Upper lobe of right lung (tissue), 1 donor: ENCODE data around the gene DFFA. TPM values are rescaled to one million over a fixed set of nuclear protein-coding genes. Genes with fewer than 3 reads are reported as not detected.
"Not testable (repeated sequence)": the region's sequence is repeated elsewhere in the genome, so short reads cannot be mapped to it uniquely, and the experiment has no call there.

Experiments used
- ATAC-seq: fragments of 200-7000 bp; cut with Tn5 transposase; one replicate; pipeline ENCODE4 v1.9.1; 2020; ENCODE audit warnings: mild to moderate bottlenecking, moderate library complexity
- DNase-seq: peaks from one replicate; pipeline ENCODE4 v3.0.0-alpha.2; 2020
- H3K27ac ChIP-seq: fragments of 200-600 bp; one replicate; pipeline ENCODE4 v1.8.0; 2022
- H3K27me3 ChIP-seq: fragments of 200-600 bp; one replicate; pipeline ENCODE4 v1.8.0; 2022; ENCODE audit warnings: mild to moderate bottlenecking
- H3K36me3 ChIP-seq: fragments of 200-600 bp; one replicate; pipeline ENCODE4 v1.8.0; 2022
- H3K4me1 ChIP-seq: fragments of 200-600 bp; one replicate; pipeline ENCODE4 v1.8.0; 2022
- H3K4me3 ChIP-seq: fragments of 200-600 bp; one replicate; pipeline ENCODE4 v1.8.0; 2022; ENCODE audit warnings: mild to moderate bottlenecking
- H3K9me3 ChIP-seq: fragments of 200-600 bp; one replicate; pipeline ENCODE4 v1.8.0; 2022
- CTCF ChIP-seq: fragments of 200-600 bp; IDR thresholded peaks from one replicate; pipeline ENCODE4 v1.8.0; 2022; ENCODE audit warnings: antibody characterized with exemption
- intact Hi-C: fragments of 100-400 bp; cut with DNase I; formaldehyde crosslinking; loops from one replicate; pipeline ENCODE4 v1.11.0; 2022
- total RNA-seq: library from RNA; stranded (reverse); fragmentation: NEBNext Ultra II Directional; extraction: Animal tissue kit (Norgen Biotek cat#: 25700); gene quantifications from one replicate; pipeline ENCODE4 v1.2.1, GENCODE V29; 2021
- donor health status: DM: no; HTN: yes; CAD: no; lungs with severe emphysema.

DFFA gene
- total RNA-seq, 1 donor from 2014 or later: 36.9 TPM

GRCh38 chr1:10507111-10507879 is 35.0 kb upstream of the DFFA start:
- Histone ChIP-seq H3K9me3 (no peaks in the 10 kb centered on the region), H3K36me3 (no peaks in the 10 kb centered on the region), H3K27ac (no peak overlapping the region), H3K4me1 (peaks cover 35% of the 10 kb centered on the region), H3K27me3 (no peaks in the 10 kb centered on the region), H3K4me3 (no peak overlapping the region)
- DNase-seq: no peak
- intact Hi-C loops: loop anchor here (10.0 kb wide), 1 partner anchor 358 kb away; no protein-coding TSS in a partner anchor
- ATAC-seq: peak; percentile 91
- TF ChIP-seq CTCF: peak; percentile 86

GRCh38 chr1:10506677-10507047 is 34.3 kb upstream of the DFFA start:
- TF ChIP-seq CTCF: no peak
- Histone ChIP-seq H3K36me3 (no peaks in the 10 kb centered on the region), H3K4me3 (no peak overlapping the region), H3K9me3 (no peaks in the 10 kb centered on the region), H3K27ac (no peak overlapping the region), H3K27me3 (no peaks in the 10 kb centered on the region), H3K4me1 (peaks cover 31% of the 10 kb centered on the region)
- intact Hi-C loops: loop anchor here (10.0 kb wide), 1 partner anchor 358 kb away; no protein-coding TSS in a partner anchor
- DNase-seq (no peak), ATAC-seq (no peak)

- peaks cover 26% of the 10 kb centered on the region for H3K4me1 ChIP-seq
- H3K36me3 ChIP-seq, DNase-seq, H3K27ac ChIP-seq, H3K27me3 ChIP-seq, H3K9me3 ChIP-seq, ATAC-seq, H3K4me3 ChIP-seq: not testable (repeated sequence)
- intact Hi-C loops: loop anchor here (10.0 kb wide), 1 partner anchor 359 kb away; no protein-coding TSS in a partner anchor
Observed at GRCh38 chr1:10506046-10506676, 33.8 kb upstream of the DFFA start.

GRCh38 chr1:10504249-10504648 is 31.9 kb upstream of the DFFA start:
- Histone ChIP-seq H3K4me3 (no peak overlapping the region), H3K4me1 (peaks cover 9% of the 10 kb centered on the region), H3K9me3 (no peaks in the 10 kb centered on the region), H3K27me3 (no peaks in the 10 kb centered on the region), H3K36me3 (no peaks in the 10 kb centered on the region), H3K27ac (no peak overlapping the region)
- intact Hi-C loops: loop anchor here (10.0 kb wide), 1 partner anchor 361 kb away; no protein-coding TSS in a partner anchor
- DNase-seq (no peak), ATAC-seq (no peak)
- TF ChIP-seq CTCF: no peak

- Histone ChIP-seq H3K36me3 (no peaks in the 10 kb centered on the region), H3K4me3 (no peak overlapping the region), H3K4me1 (peaks cover 1% of the 10 kb centered on the region), H3K27ac (no peak overlapping the region), H3K9me3 (no peaks in the 10 kb centered on the region), H3K27me3 (no peaks in the 10 kb centered on the region)
- no peak for TF ChIP-seq CTCF
- no peak for DNase-seq
- intact Hi-C loops: loop anchor here (10.0 kb wide), 1 partner anchor 363 kb away; no protein-coding TSS in a partner anchor
- ATAC-seq: peak; percentile 28
Observed at GRCh38 chr1:10502206-10502605, 29.9 kb upstream of the DFFA start.

GRCh38 chr1:10498231-10498630 is 25.9 kb upstream of the DFFA start:
- Histone ChIP-seq H3K4me1 (peaks cover 12% of the 10 kb centered on the region), H3K27ac (no peak overlapping the region), H3K27me3 (no peaks in the 10 kb centered on the region), H3K9me3 (no peaks in the 10 kb centered on the region), H3K4me3 (no peak overlapping the region), H3K36me3 (peaks cover 6% of the 10 kb centered on the region)
- no peak for TF ChIP-seq CTCF
- ATAC-seq: no peak
- intact Hi-C loops: loop anchor here (10.0 kb wide), 1 partner anchor 63 kb away; the partner anchor contains the start of gene CENPS
- DNase-seq: no peak
